ENCODE results near the gene MPHOSPH6. TPM values are rescaled to one million over a fixed set of nuclear protein-coding genes. Genes with fewer than 3 reads are reported as not detected.

MPHOSPH6 gene
- total RNA-seq, 2 donors from 2014 or later = 50.3 to 79.9 TPM

GRCh38 chr16:82176204-82176603, 6.2 kb upstream of the MPHOSPH6 start:
- Histone ChIP-seq H3K27ac (no peak overlapping the region), H3K4me1 (ENCODE audit: control insufficient read depth in 1 of 2, low read depth in 2 of 2) (no peaks in the 10 kb centered on the region), H3K36me3 (no peaks in the 10 kb centered on the region), H3K9me3 (no peaks in the 10 kb centered on the region), H3K4me3 (no peak overlapping the region), H3K27me3 (replicated peaks; ENCODE audit: insufficient read depth) (peaks cover 6% of the 10 kb centered on the region)
- DNase-seq (ENCODE audit: low spot score) = no peak
- no peak for ATAC-seq (ENCODE audit: insufficient number of reproducible peaks, low FRiP score, low read depth)
- TF ChIP-seq, protein P1, sequence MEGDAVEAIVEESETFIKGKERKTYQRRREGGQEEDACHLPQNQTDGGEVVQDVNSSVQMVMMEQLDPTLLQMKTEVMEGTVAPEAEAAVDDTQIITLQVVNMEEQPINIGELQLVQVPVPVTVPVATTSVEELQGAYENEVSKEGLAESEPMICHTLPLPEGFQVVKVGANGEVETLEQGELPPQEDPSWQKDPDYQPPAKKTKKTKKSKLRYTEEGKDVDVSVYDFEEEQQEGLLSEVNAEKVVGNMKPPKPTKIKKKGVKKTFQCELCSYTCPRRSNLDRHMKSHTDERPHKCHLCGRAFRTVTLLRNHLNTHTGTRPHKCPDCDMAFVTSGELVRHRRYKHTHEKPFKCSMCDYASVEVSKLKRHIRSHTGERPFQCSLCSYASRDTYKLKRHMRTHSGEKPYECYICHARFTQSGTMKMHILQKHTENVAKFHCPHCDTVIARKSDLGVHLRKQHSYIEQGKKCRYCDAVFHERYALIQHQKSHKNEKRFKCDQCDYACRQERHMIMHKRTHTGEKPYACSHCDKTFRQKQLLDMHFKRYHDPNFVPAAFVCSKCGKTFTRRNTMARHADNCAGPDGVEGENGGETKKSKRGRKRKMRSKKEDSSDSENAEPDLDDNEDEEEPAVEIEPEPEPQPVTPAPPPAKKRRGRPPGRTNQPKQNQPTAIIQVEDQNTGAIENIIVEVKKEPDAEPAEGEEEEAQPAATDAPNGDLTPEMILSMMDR (IDR thresholded peaks at IDR 0.05) = no peak

GRCh38 chr16:82175627-82176026, 5.6 kb upstream of the MPHOSPH6 start:
- Histone ChIP-seq H3K27ac (no peak overlapping the region), H3K36me3 (no peaks in the 10 kb centered on the region), H3K27me3 (replicated peaks; ENCODE audit: insufficient read depth) (peaks cover 8% of the 10 kb centered on the region), H3K4me3 (no peak overlapping the region), H3K9me3 (no peaks in the 10 kb centered on the region), H3K4me1 (ENCODE audit: control insufficient read depth in 1 of 2, low read depth in 2 of 2) (peaks cover 0 to under 1% of the 10 kb centered on the region in 2 donors)
- DNase-seq (ENCODE audit: low spot score) (no peak), ATAC-seq (ENCODE audit: insufficient number of reproducible peaks, low FRiP score, low read depth) (no peak)
- TF ChIP-seq, protein P1 (IDR thresholded peaks at IDR 0.05) = no peak

DNA sequence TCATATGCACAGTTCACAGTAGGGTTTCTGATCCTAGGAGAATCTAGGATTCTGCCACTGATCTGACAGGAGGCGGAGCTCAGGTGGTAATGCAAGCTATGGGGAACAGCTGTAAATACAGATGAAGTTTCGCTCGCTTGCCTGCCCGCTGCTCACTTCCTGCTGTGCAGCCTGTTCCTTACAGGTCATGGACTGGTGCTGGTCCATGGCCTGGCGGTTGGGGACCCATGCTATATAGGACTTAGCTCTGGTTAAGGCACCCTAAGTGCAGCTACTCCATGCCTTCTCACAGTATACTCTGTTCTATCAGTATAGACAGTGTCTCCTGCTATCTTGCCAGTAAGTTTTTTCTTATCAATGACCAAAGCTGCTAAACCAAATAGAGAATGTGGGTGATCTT, 2.4 kb downstream of the MPHOSPH6 start:
- peaks cover 6 to 12% of the 10 kb centered on the region in 2 donors for H3K4me1 ChIP-seq (ENCODE audit: control insufficient read depth in 1 of 2, low read depth in 2 of 2)
- peaks cover 8% of the 10 kb centered on the region for H3K27me3 ChIP-seq (replicated peaks; ENCODE audit: insufficient read depth)
- no peak overlapping the region for H3K27ac ChIP-seq
- peaks cover 2% of the 10 kb centered on the region for H3K36me3 ChIP-seq
- DNase-seq (ENCODE audit: low spot score) = no peak
- ATAC-seq (ENCODE audit: insufficient number of reproducible peaks, low FRiP score, low read depth) = no peak
- no peak overlapping the region for H3K4me3 ChIP-seq
- TF ChIP-seq, protein P1 (IDR thresholded peaks at IDR 0.05) = no peak
- no peaks in the 10 kb centered on the region for H3K9me3 ChIP-seq

- no peak for ATAC-seq (ENCODE audit: insufficient number of reproducible peaks, low FRiP score, low read depth)
- peaks cover 15% of the 10 kb centered on the region for H3K36me3 ChIP-seq
- H3K4me3 ChIP-seq = no peak overlapping the region
Measured at GRCh38 chr16:82160226-82160625, 9.8 kb downstream of the MPHOSPH6 start.

DNA sequence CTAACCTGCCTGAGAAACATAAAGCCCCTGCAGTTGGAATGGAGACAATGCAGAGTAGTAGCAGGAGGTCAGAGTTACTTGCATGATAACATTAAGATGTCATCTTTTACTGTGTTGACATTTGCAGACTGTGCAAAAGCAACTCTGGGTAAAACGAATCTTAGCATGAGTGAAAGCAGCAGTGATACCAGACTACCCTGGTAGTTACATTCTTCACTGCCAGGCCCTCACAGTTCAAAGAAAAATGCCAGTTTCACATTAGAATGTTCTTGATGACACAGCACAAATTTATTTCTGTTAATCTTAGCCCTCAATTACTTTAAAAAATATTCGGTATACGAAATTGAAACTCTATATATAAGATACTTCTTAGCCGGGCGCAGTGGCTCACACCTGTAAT, 12.2 kb downstream of the MPHOSPH6 start:
- ATAC-seq (ENCODE audit: insufficient number of reproducible peaks, low FRiP score, low read depth) (no peak), DNase-seq (ENCODE audit: low spot score) (no peak)
- Histone ChIP-seq H3K9me3 (no peaks in the 10 kb centered on the region), H3K27me3 (replicated peaks; ENCODE audit: insufficient read depth) (no peaks in the 10 kb centered on the region), H3K4me3 (no peak overlapping the region), H3K27ac (no peak overlapping the region), H3K4me1 (ENCODE audit: control insufficient read depth in 1 of 2, low read depth in 2 of 2) (no peaks in the 10 kb centered on the region), H3K36me3 (peaks cover 15% of the 10 kb centered on the region)
- TF ChIP-seq, protein P1 (IDR thresholded peaks at IDR 0.05) = no peak

More at GRCh38 chr16:82160226-82160625, 9.8 kb downstream of the MPHOSPH6 start:
- H3K9me3 ChIP-seq = no peaks in the 10 kb centered on the region
- no peak for DNase-seq (ENCODE audit: low spot score)
- no peaks in the 10 kb centered on the region for H3K4me1 ChIP-seq (ENCODE audit: control insufficient read depth in 1 of 2, low read depth in 2 of 2)
- no peak overlapping the region for H3K27ac ChIP-seq
- TF ChIP-seq, protein P1 (IDR thresholded peaks at IDR 0.05) = no peak
- no peaks in the 10 kb centered on the region for H3K27me3 ChIP-seq (replicated peaks; ENCODE audit: insufficient read depth)
